Measurements from ENCODE around the gene NEU4.

- TF ChIP-seq CEBPB (tag; IDR thresholded peaks at IDR 0.05): no peak
- TF ChIP-seq, protein P1, sequence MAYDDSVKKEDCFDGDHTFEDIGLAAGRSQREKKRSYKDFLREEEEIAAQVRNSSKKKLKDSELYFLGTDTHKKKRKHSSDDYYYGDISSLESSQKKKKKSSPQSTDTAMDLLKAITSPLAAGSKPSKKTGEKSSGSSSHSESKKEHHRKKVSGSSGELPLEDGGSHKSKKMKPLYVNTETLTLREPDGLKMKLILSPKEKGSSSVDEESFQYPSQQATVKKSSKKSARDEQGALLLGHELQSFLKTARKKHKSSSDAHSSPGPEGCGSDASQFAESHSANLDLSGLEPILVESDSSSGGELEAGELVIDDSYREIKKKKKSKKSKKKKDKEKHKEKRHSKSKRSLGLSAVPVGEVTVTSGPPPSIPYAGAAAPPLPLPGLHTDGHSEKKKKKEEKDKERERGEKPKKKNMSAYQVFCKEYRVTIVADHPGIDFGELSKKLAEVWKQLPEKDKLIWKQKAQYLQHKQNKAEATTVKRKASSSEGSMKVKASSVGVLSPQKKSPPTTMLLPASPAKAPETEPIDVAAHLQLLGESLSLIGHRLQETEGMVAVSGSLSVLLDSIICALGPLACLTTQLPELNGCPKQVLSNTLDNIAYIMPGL (CRISPR knock-in tag; IDR thresholded peaks at IDR 0.05): no peak
- TF ChIP-seq MAFF (IDR thresholded peaks at IDR 0.05; ENCODE audit: low read length): no peak
- TF ChIP-seq NFYB (IDR thresholded peaks at IDR 0.05; ENCODE audit: extremely low read depth, insufficient read length): no peak
- TF ChIP-seq FOS (IDR thresholded peaks at IDR 0.05; ENCODE audit: extremely low read depth, insufficient read length): no peak
- TF ChIP-seq HDAC2 (IDR thresholded peaks at IDR 0.05): no peak
- TF ChIP-seq EZH2 (IDR thresholded peaks at IDR 0.05; ENCODE audit: borderline replicate concordance, low read depth, low read length): no peak
- no peak for TF ChIP-seq ZBTB7A (IDR thresholded peaks at IDR 0.05; ENCODE audit: borderline replicate concordance, control insufficient read depth, low read depth, low read length)
- TF ChIP-seq ZNF146 (CRISPR knock-in tag; IDR thresholded peaks at IDR 0.05; ENCODE audit: unreplicated experiment): no peak
- no peak for TF ChIP-seq POLR2AphosphoS5 (IDR thresholded peaks at IDR 0.05; ENCODE audit: control insufficient read depth, insufficient read depth, low read depth, low read length)
- no peak for TF ChIP-seq FOXJ3 (CRISPR knock-in tag; IDR thresholded peaks at IDR 0.05)
- no peak for TF ChIP-seq NR3C1 (CRISPR knock-in tag; IDR thresholded peaks at IDR 0.05)
- TF ChIP-seq POLR2A (conservative IDR thresholded peaks at IDR 0.05): no peak
- TF ChIP-seq CTCF (IDR thresholded peaks at IDR 0.05 in 2 of 3, conservative IDR thresholded peaks at IDR 0.05 in 1 of 3; ENCODE audit: insufficient read depth in 2 of 3, low read depth in 1 of 3, low read length in 3 of 3): no peak
Observed at GRCh38 chr2:241860184-241861078, 51.4 kb downstream of the NEU4 start.

All from K562 (cell line).